Suprapubic skin (tissue), 4 donors: ENCODE data around the gene DDX56.

Experiments used
- EP300 ChIP-seq: sonication (generic); formaldehyde crosslinking; IDR thresholded peaks from one replicate; pipeline ENCODE4 v1.6.1; 2017; ENCODE audit warnings: antibody characterized with exemption
- POLR2A ChIP-seq, 2 donors: fragments of 450-650 bp; IDR thresholded peaks; one replicate each; pipeline ENCODE4 v1.6.1; 2017; ENCODE audit warnings: antibody characterized with exemption in 2 of 2, mild to moderate bottlenecking in 2 of 2, moderate library complexity in 2 of 2
- POLR2AphosphoS5 ChIP-seq, 3 donors: sonication (generic); formaldehyde crosslinking; IDR thresholded peaks; one replicate each; pipeline ENCODE4 v1.6.1; 2017; ENCODE audit warnings: antibody characterized with exemption in 3 of 3
- TF ChIP-seq, protein P1 (sequence below), 2 donors: fragments of 200-600 bp in 1 of 2; fragments of 450-650 bp in 1 of 2; sonication (generic) in 1 of 2; IDR thresholded peaks; one replicate each; pipeline ENCODE4 v1.5.1; 2016 to 2019; ENCODE audit warnings: antibody characterized with exemption in 2 of 2, mild to moderate bottlenecking in 1 of 2, moderate library complexity in 1 of 2

DNA sequence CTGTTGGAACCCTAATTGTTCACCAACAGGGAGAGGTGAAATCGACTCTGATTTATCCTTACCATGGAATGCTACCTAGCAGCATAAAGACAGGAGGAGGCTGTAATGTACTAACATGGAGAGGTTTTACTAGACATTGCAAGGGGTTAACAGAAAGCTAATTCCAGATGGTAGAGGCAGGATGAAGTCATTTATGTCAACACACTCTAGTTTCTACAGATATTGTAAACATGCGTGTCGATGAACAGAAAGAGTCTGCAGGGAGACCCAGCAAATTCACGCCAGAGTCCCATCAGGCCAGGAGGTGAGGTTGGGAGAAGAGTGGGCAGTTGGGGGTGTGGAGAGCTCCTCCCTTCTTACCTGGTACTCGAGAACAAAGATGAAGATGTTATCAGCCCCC lies 39.6 kb downstream of the DDX56 start:
- TF ChIP-seq EP300 (no peak), POLR2A (IDR thresholded peaks at IDR 0.05) (no peak), POLR2AphosphoS5 (IDR thresholded peaks at IDR 0.05) (no peak)
- TF ChIP-seq, protein P1, sequence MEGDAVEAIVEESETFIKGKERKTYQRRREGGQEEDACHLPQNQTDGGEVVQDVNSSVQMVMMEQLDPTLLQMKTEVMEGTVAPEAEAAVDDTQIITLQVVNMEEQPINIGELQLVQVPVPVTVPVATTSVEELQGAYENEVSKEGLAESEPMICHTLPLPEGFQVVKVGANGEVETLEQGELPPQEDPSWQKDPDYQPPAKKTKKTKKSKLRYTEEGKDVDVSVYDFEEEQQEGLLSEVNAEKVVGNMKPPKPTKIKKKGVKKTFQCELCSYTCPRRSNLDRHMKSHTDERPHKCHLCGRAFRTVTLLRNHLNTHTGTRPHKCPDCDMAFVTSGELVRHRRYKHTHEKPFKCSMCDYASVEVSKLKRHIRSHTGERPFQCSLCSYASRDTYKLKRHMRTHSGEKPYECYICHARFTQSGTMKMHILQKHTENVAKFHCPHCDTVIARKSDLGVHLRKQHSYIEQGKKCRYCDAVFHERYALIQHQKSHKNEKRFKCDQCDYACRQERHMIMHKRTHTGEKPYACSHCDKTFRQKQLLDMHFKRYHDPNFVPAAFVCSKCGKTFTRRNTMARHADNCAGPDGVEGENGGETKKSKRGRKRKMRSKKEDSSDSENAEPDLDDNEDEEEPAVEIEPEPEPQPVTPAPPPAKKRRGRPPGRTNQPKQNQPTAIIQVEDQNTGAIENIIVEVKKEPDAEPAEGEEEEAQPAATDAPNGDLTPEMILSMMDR (IDR thresholded peaks at IDR 0.05): no peak
